ENCODE measurements around the gene SRP19. TPM values are rescaled to one million over a fixed set of nuclear protein-coding genes. Genes with fewer than 3 reads are reported as not detected.

The SRP19 gene
- 58.9 TPM for total RNA-seq
- 10 to 100 TPM; 59.2 to 70.2 (median 64.5) TPM for polyA plus RNA-seq (ENCODE audit: insufficient read depth in 1 of 8, insufficient read length in 8 of 8, low replicate concordance in 1 of 8)
- long read RNA-seq, donor 1, transcript SRP19-205 (2 exons, 473 nt), result minor isoform, 5 of 16 reads
- long read RNA-seq, donor 1, transcript SRP19-206 (5 exons, 2,841 nt), result major isoform, 8 of 16 reads
- long read RNA-seq, donor 1, partial matches to known transcripts, result 0 of 16 reads
- long read RNA-seq, donor 1, other reads (novel, unspliced or antisense), result 0 of 16 reads
- long read RNA-seq, donor 2, partial matches to known transcripts, result 0 of 5 reads
- long read RNA-seq, donor 2, other reads (novel, unspliced or antisense), result 0 of 5 reads
- long read RNA-seq, donor 3, transcript SRP19-206 (5 exons, 2,841 nt), result major isoform, 20 of 23 reads
- long read RNA-seq, donor 3, partial matches to known transcripts, result 0 of 23 reads
- long read RNA-seq, donor 3, other reads (novel, unspliced or antisense), result 0 of 23 reads
- long read RNA-seq, donor 4, transcript SRP19-206 (5 exons, 2,841 nt), result major isoform, 20 of 25 reads
- long read RNA-seq, donor 4, partial matches to known transcripts, result 0 of 25 reads
- long read RNA-seq, donor 4, other reads (novel, unspliced or antisense), result 0 of 25 reads
- long read RNA-seq, donor 5, transcript SRP19-201 (5 exons, 937 nt), result minor isoform, 6 of 69 reads
- long read RNA-seq, donor 5, transcript SRP19-206 (5 exons, 2,841 nt), result major isoform, 59 of 69 reads
- long read RNA-seq, donor 5, partial matches to known transcripts, result 0 of 69 reads
- long read RNA-seq, donor 5, other reads (novel, unspliced or antisense), result 0 of 69 reads
- long read RNA-seq, donor 6, transcript SRP19-205 (2 exons, 473 nt), result minor isoform, 7 of 73 reads
- long read RNA-seq, donor 6, transcript SRP19-206 (5 exons, 2,841 nt), result major isoform, 61 of 73 reads
- long read RNA-seq, donor 6, transcript SRP19-201 (5 exons, 937 nt), result minor isoform, 5 of 73 reads
- long read RNA-seq, donor 6, partial matches to known transcripts, result 0 of 73 reads
- long read RNA-seq, donor 6, other reads (novel, unspliced or antisense), result 0 of 73 reads
- long read RNA-seq, donor 7, transcript SRP19-206 (5 exons, 2,841 nt), result major isoform, 39 of 45 reads
- long read RNA-seq, donor 7, partial matches to known transcripts, result 0 of 45 reads
- long read RNA-seq, donor 7, other reads (novel, unspliced or antisense), result 0 of 45 reads
- long read RNA-seq, donor 8, transcript SRP19-206 (5 exons, 2,841 nt), result major isoform, 19 of 155 reads
- long read RNA-seq, donor 8, partial matches to known transcripts, result 45 of 155 reads
- long read RNA-seq, donor 8, other reads (novel, unspliced or antisense), result 84 of 155 reads
- long read RNA-seq, donor 9, transcript SRP19-206 (5 exons, 2,841 nt), result major isoform, 23 of 26 reads
- long read RNA-seq, donor 9, partial matches to known transcripts, result 0 of 26 reads
- long read RNA-seq, donor 9, other reads (novel, unspliced or antisense), result 0 of 26 reads
- long read RNA-seq, donor 10, transcript SRP19-206 (5 exons, 2,841 nt), result major isoform, 30 of 39 reads
- long read RNA-seq, donor 10, partial matches to known transcripts, result 0 of 39 reads
- long read RNA-seq, donor 10, other reads (novel, unspliced or antisense), result 0 of 39 reads
- long read RNA-seq, donor 11, transcript SRP19-206 (5 exons, 2,841 nt), result major isoform, 20 of 26 reads
- long read RNA-seq, donor 11, partial matches to known transcripts, result 0 of 26 reads
- long read RNA-seq, donor 11, other reads (novel, unspliced or antisense), result 0 of 26 reads

DNA sequence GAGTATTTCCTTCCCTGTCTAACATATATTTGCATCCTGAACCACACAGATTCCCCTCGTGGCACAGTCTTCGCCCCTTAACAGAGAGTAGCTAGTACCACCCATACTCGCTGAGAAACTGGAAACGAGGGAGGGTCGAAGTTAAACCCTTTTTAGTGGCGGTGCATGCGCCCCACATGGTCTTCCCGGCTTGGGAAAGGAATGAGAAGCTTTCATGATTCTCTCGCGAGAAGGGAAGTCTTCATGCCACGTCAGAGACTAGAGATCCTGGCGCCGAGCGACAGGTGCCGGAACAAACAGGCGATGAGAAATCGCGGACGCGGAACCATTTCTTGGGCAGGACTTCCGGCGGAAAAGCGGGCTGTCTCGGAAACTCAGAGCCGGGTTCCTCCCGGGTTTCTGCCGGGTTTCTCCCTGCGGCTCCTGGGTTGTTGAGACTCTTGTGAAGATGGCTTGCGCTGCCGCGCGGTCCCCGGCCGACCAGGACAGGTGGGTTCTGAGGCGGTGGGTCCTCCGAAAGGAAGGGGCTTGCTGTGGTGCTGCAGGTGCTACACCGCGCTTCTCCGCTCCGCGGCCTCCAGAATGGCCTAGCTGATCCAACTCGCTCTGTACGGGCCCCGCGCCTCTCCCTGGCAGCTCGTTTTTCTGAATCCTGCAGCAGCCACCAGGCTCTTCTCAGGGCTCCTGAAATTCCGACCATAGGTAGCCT, at the start of gene SRP19:
Gene SRP19 (plus strand): TSS at position 359 of the 709 bp plus-strand sequence. CDS start 90 bp downstream, at position 449.
- Histone ChIP-seq H3K36me3 (ENCODE audit: control insufficient read depth, insufficient read depth, low read length) (peaks cover 14% of the 10 kb centered on the region), H3K27ac (ENCODE audit: low read length) (peak within 1 kb of the TSS; percentile 91), H3K27me3 (ENCODE audit: control insufficient read depth, insufficient read depth, low read length) (no peaks in the 10 kb centered on the region), H3K4me1 (ENCODE audit: control insufficient read depth, insufficient read depth, low read length) (peaks cover 13% of the 10 kb centered on the region), H3K4me3 (ENCODE audit: low read length) (peak within 1 kb of the TSS; percentile 97), H3K9me3 (replicated peaks; ENCODE audit: control insufficient read depth, low read depth, low read length) (no peaks in the 10 kb centered on the region)
- under 1% methylated on average over 43 of the region's 47 CpGs for WGBS (ENCODE audit: insufficient coverage)
- peak; percentile 99 for DNase-seq

DNA sequence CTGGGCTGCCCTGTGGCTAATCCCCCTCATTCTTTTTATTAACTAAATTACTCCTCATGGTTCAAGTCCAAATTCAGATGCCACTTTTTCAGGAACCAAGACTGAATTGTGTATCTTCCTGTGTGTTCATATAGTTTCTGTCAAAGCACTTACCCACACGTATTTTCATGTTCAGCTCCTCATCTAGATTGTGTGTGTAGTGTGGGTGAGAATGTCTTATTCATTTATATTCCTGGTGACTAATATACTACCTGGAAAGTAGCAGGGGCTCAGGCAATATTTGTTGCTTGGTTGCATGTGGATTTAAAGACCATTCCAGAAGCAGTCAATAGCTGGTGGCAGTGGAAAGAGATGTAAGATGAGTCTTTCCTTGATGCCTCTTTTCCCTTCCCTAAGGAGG, 48.5 kb upstream of the SRP19 start:
- Histone ChIP-seq H3K36me3 (ENCODE audit: control insufficient read depth, insufficient read depth, low read length) (peaks cover 17% of the 10 kb centered on the region), H3K4me3 (ENCODE audit: low read length) (no peak overlapping the region), H3K27me3 (ENCODE audit: control insufficient read depth, insufficient read depth, low read length) (no peaks in the 10 kb centered on the region), H3K4me1 (ENCODE audit: control insufficient read depth, insufficient read depth, low read length) (no peaks in the 10 kb centered on the region), H3K9me3 (replicated peaks; ENCODE audit: control insufficient read depth, low read depth, low read length) (no peaks in the 10 kb centered on the region), H3K27ac (ENCODE audit: low read length) (no peak overlapping the region)
- no CpG with 5 or more reads among the region's 1 CpG for WGBS (ENCODE audit: insufficient coverage)
- DNase-seq, result no peak

DNA sequence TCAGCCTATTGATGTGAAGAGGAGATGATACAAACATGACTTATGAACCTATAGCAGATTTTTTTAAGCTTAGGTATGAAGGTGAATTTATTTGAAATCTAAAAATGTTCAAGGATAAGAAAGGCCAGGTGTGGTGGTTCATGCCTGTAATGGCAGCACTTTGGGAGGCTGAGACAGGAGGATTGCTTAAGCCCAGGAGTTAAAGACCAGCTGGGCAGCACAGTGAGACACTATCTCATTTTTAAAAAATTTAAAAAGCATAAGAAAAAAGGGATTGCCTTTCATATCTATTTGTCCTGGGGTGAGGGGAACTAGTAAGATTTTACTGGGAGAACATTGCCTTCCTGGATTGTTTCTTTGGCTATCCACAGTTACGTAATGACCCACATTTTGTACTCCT, 40.8 kb upstream of the SRP19 start:
- DNase-seq, result no peak
- Histone ChIP-seq H3K4me1 (ENCODE audit: control insufficient read depth, insufficient read depth, low read length) (no peaks in the 10 kb centered on the region), H3K27me3 (ENCODE audit: control insufficient read depth, insufficient read depth, low read length) (no peaks in the 10 kb centered on the region), H3K27ac (ENCODE audit: low read length) (no peak overlapping the region), H3K36me3 (ENCODE audit: control insufficient read depth, insufficient read depth, low read length) (peaks cover 46% of the 10 kb centered on the region), H3K9me3 (replicated peaks; ENCODE audit: control insufficient read depth, low read depth, low read length) (no peaks in the 10 kb centered on the region), H3K4me3 (ENCODE audit: low read length) (no peak overlapping the region)
- WGBS (ENCODE audit: insufficient coverage), result no CpG with 5 or more reads among the region's 1 CpG

DNA sequence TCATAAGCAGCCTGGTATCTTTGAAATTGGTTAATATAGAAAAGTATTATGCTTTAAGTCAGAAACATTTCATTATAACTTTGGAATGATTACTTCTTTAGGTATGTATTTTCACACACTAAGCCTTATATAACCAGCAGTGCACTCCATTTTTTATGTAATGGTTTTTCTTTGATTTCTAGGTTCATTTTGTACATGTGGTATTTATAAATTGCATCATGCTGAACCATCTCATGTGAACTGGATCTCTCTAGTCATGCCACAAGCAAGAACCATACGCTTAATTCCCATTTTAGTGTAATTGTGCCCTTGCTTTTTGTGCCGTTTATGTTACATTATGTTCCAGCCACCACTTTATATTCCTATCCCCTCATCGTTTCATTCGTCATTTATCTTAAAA, 38.6 kb upstream of the SRP19 start:
- WGBS (ENCODE audit: insufficient coverage), result 71% methylated on average over 4 of the region's 4 CpGs
- no peaks in the 10 kb centered on the region for H3K27me3 ChIP-seq (ENCODE audit: control insufficient read depth, insufficient read depth, low read length)

DNA sequence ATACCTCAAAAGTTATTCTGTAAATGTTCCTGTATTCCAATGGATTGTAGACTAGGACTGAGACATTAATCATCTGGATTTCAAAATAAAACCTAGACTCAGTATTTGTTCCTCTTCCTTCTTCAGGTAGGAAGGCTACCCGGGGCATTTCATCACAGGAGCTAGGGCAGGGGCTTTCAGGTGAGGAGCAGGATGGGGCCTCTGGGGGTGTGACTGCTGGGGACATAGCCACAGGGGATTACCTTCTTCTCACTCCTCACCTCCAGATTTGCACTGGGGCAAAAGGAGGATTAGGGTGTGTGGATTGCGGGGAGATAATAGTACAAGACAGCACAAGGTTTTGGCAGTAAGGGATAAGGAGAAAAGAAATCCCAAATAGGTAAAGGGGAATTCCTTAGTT, 37.9 kb upstream of the SRP19 start:
- no peak for DNase-seq
- Histone ChIP-seq H3K27ac (ENCODE audit: low read length) (no peak overlapping the region), H3K4me3 (ENCODE audit: low read length) (no peak overlapping the region), H3K27me3 (ENCODE audit: control insufficient read depth, insufficient read depth, low read length) (no peaks in the 10 kb centered on the region), H3K9me3 (replicated peaks; ENCODE audit: control insufficient read depth, low read depth, low read length) (no peaks in the 10 kb centered on the region), H3K4me1 (ENCODE audit: control insufficient read depth, insufficient read depth, low read length) (no peaks in the 10 kb centered on the region), H3K36me3 (ENCODE audit: control insufficient read depth, insufficient read depth, low read length) (peaks cover 41% of the 10 kb centered on the region)
- no CpG with 5 or more reads among the region's 2 CpGs for WGBS (ENCODE audit: insufficient coverage)

More for the DNA sequence above, 38.6 kb upstream of the SRP19 start:
- no peaks in the 10 kb centered on the region for H3K4me1 ChIP-seq (ENCODE audit: control insufficient read depth, insufficient read depth, low read length)
- peaks cover 40% of the 10 kb centered on the region for H3K36me3 ChIP-seq (ENCODE audit: control insufficient read depth, insufficient read depth, low read length)
- no peak overlapping the region for H3K27ac ChIP-seq (ENCODE audit: low read length)
- no peak for DNase-seq
- no peaks in the 10 kb centered on the region for H3K9me3 ChIP-seq (replicated peaks; ENCODE audit: control insufficient read depth, low read depth, low read length)
- H3K4me3 ChIP-seq (ENCODE audit: low read length), result no peak overlapping the region

DNA sequence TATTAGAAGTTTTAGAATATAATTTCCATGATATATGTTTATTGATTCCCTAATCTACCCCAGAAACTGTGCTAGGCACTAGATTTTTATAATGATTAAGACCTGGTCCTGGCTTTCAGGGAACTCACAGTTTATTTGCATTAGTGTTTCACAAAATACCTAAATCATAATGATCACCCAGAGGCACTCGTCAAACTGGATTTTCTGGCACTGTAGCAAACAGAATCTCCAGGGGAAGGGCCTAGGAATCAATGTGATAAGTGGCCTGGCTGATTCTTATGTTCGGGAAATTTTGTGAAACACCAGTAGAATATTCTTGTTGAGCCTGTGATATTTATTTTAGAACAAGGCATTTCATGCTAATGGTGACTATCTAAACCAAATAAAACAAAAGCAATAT, 37.4 kb upstream of the SRP19 start:
- WGBS (ENCODE audit: insufficient coverage), result no CpG with 5 or more reads among the region's 2 CpGs
- Histone ChIP-seq H3K4me1 (ENCODE audit: control insufficient read depth, insufficient read depth, low read length) (no peaks in the 10 kb centered on the region), H3K27me3 (ENCODE audit: control insufficient read depth, insufficient read depth, low read length) (no peaks in the 10 kb centered on the region), H3K27ac (ENCODE audit: low read length) (no peak overlapping the region), H3K4me3 (ENCODE audit: low read length) (no peak overlapping the region), H3K9me3 (replicated peaks; ENCODE audit: control insufficient read depth, low read depth, low read length) (no peaks in the 10 kb centered on the region), H3K36me3 (ENCODE audit: control insufficient read depth, insufficient read depth, low read length) (peaks cover 45% of the 10 kb centered on the region)
- DNase-seq, result no peak

DNA sequence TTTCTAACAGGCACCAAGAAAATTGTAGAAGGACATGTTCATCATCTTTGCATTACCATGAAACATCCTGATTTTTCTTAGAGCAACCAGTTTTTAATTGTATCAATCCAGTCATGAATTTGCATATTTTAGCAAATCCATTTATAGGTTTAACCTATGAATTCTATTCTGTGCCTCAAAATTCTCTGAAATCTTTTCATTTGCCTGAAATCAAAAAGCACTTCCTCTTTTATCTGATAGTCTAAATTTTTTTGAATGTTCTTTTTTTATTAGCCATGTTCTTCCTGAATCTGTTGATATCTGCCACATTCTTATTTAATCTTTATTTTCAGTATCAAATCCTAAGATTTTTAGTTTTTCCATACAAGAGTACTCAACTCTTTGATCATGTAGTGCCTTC, 36.9 kb upstream of the SRP19 start:
- Histone ChIP-seq H3K4me1 (ENCODE audit: control insufficient read depth, insufficient read depth, low read length) (no peaks in the 10 kb centered on the region), H3K36me3 (ENCODE audit: control insufficient read depth, insufficient read depth, low read length) (peaks cover 42% of the 10 kb centered on the region), H3K9me3 (replicated peaks; ENCODE audit: control insufficient read depth, low read depth, low read length) (no peaks in the 10 kb centered on the region), H3K4me3 (ENCODE audit: low read length) (no peak overlapping the region), H3K27ac (ENCODE audit: low read length) (no peak overlapping the region), H3K27me3 (ENCODE audit: control insufficient read depth, insufficient read depth, low read length) (no peaks in the 10 kb centered on the region)
- no peak for DNase-seq

DNA sequence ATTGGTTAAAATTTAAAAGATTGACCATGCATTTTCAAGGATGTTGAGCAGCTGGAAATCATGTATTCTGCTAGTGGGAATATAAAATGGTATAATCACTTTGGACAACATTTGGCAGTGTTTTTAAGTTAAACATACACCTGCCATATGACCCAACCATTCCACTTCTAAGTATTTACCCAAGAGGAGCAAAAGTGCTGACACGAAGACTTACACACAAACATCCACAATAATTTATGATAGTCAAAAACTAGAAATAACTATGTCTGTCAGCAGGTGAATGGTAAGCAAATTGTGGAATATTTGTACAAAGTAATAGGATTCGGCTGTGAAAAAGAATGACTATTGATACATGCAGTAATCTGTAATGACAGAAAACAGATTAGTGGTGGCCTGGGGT, 30.7 kb upstream of the SRP19 start:
- H3K4me3 ChIP-seq (ENCODE audit: low read length), result no peak overlapping the region
- peaks cover 28% of the 10 kb centered on the region for H3K36me3 ChIP-seq (ENCODE audit: control insufficient read depth, insufficient read depth, low read length)
- no peaks in the 10 kb centered on the region for H3K9me3 ChIP-seq (replicated peaks; ENCODE audit: control insufficient read depth, low read depth, low read length)
- no peak for DNase-seq
- WGBS (ENCODE audit: insufficient coverage), result 93% methylated on average over 1 of the region's 2 CpGs
- H3K27me3 ChIP-seq (ENCODE audit: control insufficient read depth, insufficient read depth, low read length), result no peaks in the 10 kb centered on the region
- H3K4me1 ChIP-seq (ENCODE audit: control insufficient read depth, insufficient read depth, low read length), result no peaks in the 10 kb centered on the region
- no peak overlapping the region for H3K27ac ChIP-seq (ENCODE audit: low read length)

DNA sequence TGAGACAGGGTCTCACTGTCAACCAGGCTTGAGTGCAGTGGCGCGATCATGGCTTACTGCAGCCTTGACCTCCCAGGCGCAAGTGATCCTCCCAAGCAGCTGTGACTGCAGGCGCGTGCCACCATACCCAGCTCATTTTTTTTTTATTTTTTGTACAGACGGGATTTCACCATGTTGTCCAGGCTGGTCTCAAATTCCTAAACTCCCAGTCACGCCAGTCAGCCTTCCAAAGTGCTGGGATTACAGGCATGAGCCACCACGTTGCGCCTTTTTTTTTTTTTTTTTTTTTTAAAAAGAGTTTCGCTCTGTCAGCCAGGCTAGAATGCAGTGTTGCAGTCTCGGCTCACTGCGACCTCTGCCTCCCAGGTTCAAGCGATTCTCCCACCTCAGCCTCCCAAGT, 27.1 kb upstream of the SRP19 start:
- no peak for DNase-seq
- Histone ChIP-seq H3K4me3 (ENCODE audit: low read length) (no peak overlapping the region), H3K36me3 (ENCODE audit: control insufficient read depth, insufficient read depth, low read length) (peaks cover 36% of the 10 kb centered on the region), H3K9me3 (replicated peaks; ENCODE audit: control insufficient read depth, low read depth, low read length) (no peaks in the 10 kb centered on the region), H3K27me3 (ENCODE audit: control insufficient read depth, insufficient read depth, low read length) (no peaks in the 10 kb centered on the region), H3K27ac (ENCODE audit: low read length) (no peak overlapping the region), H3K4me1 (ENCODE audit: control insufficient read depth, insufficient read depth, low read length) (no peaks in the 10 kb centered on the region)
- 92% methylated on average over 7 of the region's 13 CpGs for WGBS (ENCODE audit: insufficient coverage)
